H1 (cell line): Measurements from ENCODE around the gene PPP1R7. TPM values are rescaled to one million over a fixed set of nuclear protein-coding genes. Genes with fewer than 3 reads are reported as not detected.

Source experiments
- CTCF ChIA-PET: fragments of 300-600 bp; sonication (Branson Sonifier 250); formaldehyde crosslinking; loops from one replicate; lab custom pipeline; 2021; ENCODE audit not compliant: partially characterized antibody; lab: Charles Lee
- POLR2A ChIA-PET: fragments of 300-600 bp; sonication (Branson Sonifier 250); formaldehyde crosslinking; loops from one replicate; lab custom pipeline; 2021; ENCODE audit warnings: inconsistent platforms; ENCODE audit not compliant: partially characterized antibody; lab: Charles Lee
- DNase-seq, 2 experiments: peaks; one replicate each; pipeline versions ENCODE4 v3.0.0 to v3.0.0-alpha.2; 2010 to 2022; ENCODE audit warnings: low spot score in 2 of 2, low read depth in 1 of 2, mixed read lengths in 1 of 2
- FAIRE-seq: peaks from 2 replicates; lab custom pipeline; 2011; peaks lifted over from hg19 to GRCh38; lab: Jason Lieb, UNC
- H2AFZ ChIP-seq: 2 replicates; pipeline ENCODE4 v1.8.1; 2012; ENCODE audit warnings: low read length, inconsistent platforms
- H2AK5ac ChIP-seq: 2 replicates; pipeline ENCODE4 v1.6.1; 2013; ENCODE audit warnings: low read depth, low read length
- H2BK120ac ChIP-seq: replicated peaks from 2 replicates; pipeline ENCODE3; 2013; ENCODE audit warnings: low read depth, low read length, inconsistent platforms
- H2BK12ac ChIP-seq: 2 replicates; pipeline ENCODE4 v1.6.1; 2013; ENCODE audit warnings: low read depth, low read length
- H2BK15ac ChIP-seq: 2 replicates; pipeline ENCODE4 v1.6.1; 2013; ENCODE audit warnings: low read length
- H2BK20ac ChIP-seq: 2 replicates; pipeline ENCODE4 v1.6.1; 2013; ENCODE audit warnings: low read length
- H2BK5ac ChIP-seq: 2 replicates; pipeline ENCODE4 v1.6.1; 2013; ENCODE audit warnings: low read depth, low read length
- H3K14ac ChIP-seq: 2 replicates; pipeline ENCODE4 v1.6.1; 2013; ENCODE audit warnings: inconsistent platforms; ENCODE audit not compliant: insufficient read length
- H3K18ac ChIP-seq: 2 replicates; pipeline ENCODE4 v1.6.1; 2013; ENCODE audit warnings: low read length; ENCODE audit errors: extremely low read depth
- H3K23ac ChIP-seq: 2 replicates; pipeline ENCODE4 v1.6.1; 2013; ENCODE audit warnings: inconsistent platforms; ENCODE audit not compliant: insufficient read length
- H3K23me2 ChIP-seq: 2 replicates; pipeline ENCODE4 v1.6.1; 2013; ENCODE audit warnings: low read depth, low read length
- H3K27ac ChIP-seq: 2 replicates; pipeline ENCODE4 v1.6.1; 2011; ENCODE audit warnings: low read depth, low read length, inconsistent platforms
- H3K27me3 ChIP-seq, 4 experiments: replicated peaks in 1 of 4; 1 replicate in 1 of 4; 2 replicates in 3 of 4; pipeline versions ENCODE4 v1.6.1 to v1.8.1; 2011 to 2013; ENCODE audit warnings: low read length in 3 of 4, mild to moderate bottlenecking in 3 of 4, inconsistent platforms in 2 of 4, mixed read lengths in 2 of 4, moderate library complexity in 1 of 4; ENCODE audit not compliant: control insufficient read depth in 3 of 4, insufficient read depth in 3 of 4; ENCODE audit errors: extremely low read depth in 1 of 4
- H3K36me3 ChIP-seq, 4 experiments: 2 replicates each; pipeline versions ENCODE4 v1.6.1 to v1.8.1; 2011 to 2013; ENCODE audit warnings: mild to moderate bottlenecking in 4 of 4, low read length in 3 of 4, moderate library complexity in 2 of 4, control low read depth in 1 of 4, inconsistent platforms in 1 of 4; ENCODE audit not compliant: insufficient read depth in 4 of 4, control insufficient read depth in 2 of 4
- H3K4ac ChIP-seq: replicated peaks from 2 replicates; pipeline ENCODE3; 2013; ENCODE audit warnings: low read length, low read depth, mixed read lengths, inconsistent platforms; ENCODE audit not compliant: insufficient read length
- H3K4me1 ChIP-seq, 4 experiments: replicated peaks in 1 of 4; 1 replicate in 1 of 4; 2 replicates in 3 of 4; pipeline versions ENCODE4 v1.6.1 to v1.8.1; 2011 to 2013; ENCODE audit warnings: low read length in 3 of 4, inconsistent platforms in 2 of 4, mixed read lengths in 1 of 4; ENCODE audit not compliant: insufficient read depth in 4 of 4, control insufficient read depth in 3 of 4
- H3K4me2 ChIP-seq, 2 experiments: 2 replicates each; pipeline versions ENCODE4 v1.6.1 to v1.8.1; 2011 to 2013; ENCODE audit warnings: low read depth in 2 of 2, low read length in 2 of 2, control low read depth in 1 of 2, inconsistent platforms in 1 of 2, mild to moderate bottlenecking in 1 of 2; ENCODE audit not compliant: insufficient read depth in 1 of 2
- H3K4me3 ChIP-seq, 4 experiments: fragments of 200-600, 300-600 bp in 1 of 4; sonication (generic), shearing (Covaris generic), sonication (Bioruptor Twin) in 1 of 4; 2 replicates each; pipeline versions ENCODE4 v1.5.1 to v1.8.1; 2011 to 2016; ENCODE audit warnings: low read length in 4 of 4, low read depth in 3 of 4, control low read depth in 2 of 4, inconsistent platforms in 2 of 4, mild to moderate bottlenecking in 2 of 4, mixed read lengths in 1 of 4, moderate library complexity in 1 of 4; ENCODE audit not compliant: insufficient read depth in 2 of 4; ENCODE audit errors: extremely low read depth in 1 of 4
- H3K56ac ChIP-seq: replicated peaks from 2 replicates; pipeline ENCODE3; 2013; ENCODE audit warnings: low read depth, mild to moderate bottlenecking, mixed read lengths, low read length, inconsistent platforms; ENCODE audit not compliant: insufficient read length
- H3K79me1 ChIP-seq: 2 replicates; pipeline ENCODE4 v1.6.1; 2013; ENCODE audit warnings: low read depth, low read length, control low read depth
- H3K79me2 ChIP-seq, 2 experiments: 2 replicates each; pipeline versions ENCODE4 v1.6.1 to v1.8.1; 2012 to 2013; ENCODE audit warnings: low read length in 2 of 2, mild to moderate bottlenecking in 2 of 2, inconsistent platforms in 1 of 2; ENCODE audit not compliant: insufficient read depth in 2 of 2, control insufficient read depth in 1 of 2
- H3K9ac ChIP-seq, 4 experiments: replicated peaks in 1 of 4; 1 replicate in 1 of 4; 2 replicates in 3 of 4; pipeline versions ENCODE4 v1.6.1 to v1.8.1; 2011 to 2013; ENCODE audit warnings: low read depth in 3 of 4, low read length in 3 of 4, control low read depth in 2 of 4, mild to moderate bottlenecking in 2 of 4, moderate library complexity in 2 of 4, inconsistent platforms in 1 of 4; ENCODE audit errors: extremely low read depth in 1 of 4
- H3K9me3 ChIP-seq, 2 experiments: 2 replicates each; pipeline versions ENCODE4 v1.6.1 to v1.8.1; 2012 to 2013; ENCODE audit warnings: mild to moderate bottlenecking in 2 of 2, moderate library complexity in 2 of 2, control low read depth in 1 of 2, inconsistent platforms in 1 of 2, low read depth in 1 of 2, low read length in 1 of 2, mixed read lengths in 1 of 2; ENCODE audit not compliant: insufficient read depth in 2 of 2
- H4K20me1 ChIP-seq, 2 experiments: replicated peaks in 1 of 2; 2 replicates each; pipeline versions ENCODE3 to v1.8.1; 2011 to 2013; ENCODE audit warnings: inconsistent platforms in 2 of 2, low read length in 2 of 2, mild to moderate bottlenecking in 1 of 2; ENCODE audit not compliant: insufficient read depth in 2 of 2, control insufficient read depth in 1 of 2
- H4K5ac ChIP-seq: 2 replicates; pipeline ENCODE4 v1.6.1; 2013; ENCODE audit warnings: low read length, low read depth, mixed read lengths, inconsistent platforms; ENCODE audit not compliant: insufficient read length
- H4K8ac ChIP-seq: 2 replicates; pipeline ENCODE4 v1.8.0; 2013; ENCODE audit warnings: mild to moderate bottlenecking, moderate library complexity, low read length, inconsistent platforms; ENCODE audit not compliant: insufficient read depth; ENCODE audit errors: extremely low read depth
- H4K91ac ChIP-seq: replicated peaks from 2 replicates; pipeline ENCODE3; 2013; ENCODE audit warnings: low read length, mixed read lengths, inconsistent platforms; ENCODE audit not compliant: insufficient read length
- ASH2L ChIP-seq: fragments of 200-600, 300-600 bp; sonication (generic); IDR thresholded peaks from one replicate; pipeline ENCODE4 v1.7.1; 2017; ENCODE audit warnings: low read length
- ATF3 ChIP-seq: IDR thresholded peaks from 2 replicates; pipeline ENCODE4 v1.6.1; 2011; ENCODE audit warnings: low read depth, mild to moderate bottlenecking, low read length; ENCODE audit not compliant: insufficient read depth
- KDM4A ChIP-seq: IDR thresholded peaks from one replicate; pipeline ENCODE4 v1.7.1; 2012; ENCODE audit warnings: low read depth, mild to moderate bottlenecking, moderate library complexity, low read length, inconsistent platforms; ENCODE audit not compliant: severe bottlenecking
- POLR2A ChIP-seq, 2 experiments: IDR thresholded peaks; 1 replicate in 1 of 2; 2 replicates in 1 of 2; pipeline ENCODE4 v1.6.1; 2011; ENCODE audit warnings: low read depth in 2 of 2, low read length in 2 of 2, mild to moderate bottlenecking in 2 of 2; ENCODE audit errors: control extremely low read depth in 1 of 2
- POU5F1 ChIP-seq: IDR thresholded peaks from 2 replicates; pipeline ENCODE4 v1.6.1; 2011; ENCODE audit warnings: low read depth, mild to moderate bottlenecking, low read length, moderate library complexity
- RAD21 ChIP-seq, 2 experiments: IDR thresholded peaks in 1 of 2; conservative IDR thresholded peaks in 1 of 2; 2 replicates each; pipeline ENCODE4 v1.6.1; 2011; ENCODE audit warnings: low read depth in 2 of 2, low read length in 2 of 2, improper control_type of control experiment in 1 of 2, inconsistent platforms in 1 of 2, mild to moderate bottlenecking in 1 of 2, moderate library complexity in 1 of 2
- RNF2 ChIP-seq: fragments of 200-900, 300-1000 bp; sonication (generic); IDR thresholded peaks from 2 replicates; pipeline ENCODE4 v1.7.1; 2016; ENCODE audit warnings: borderline replicate concordance, low read depth, mild to moderate bottlenecking, antibody characterized with exemption, low read length; ENCODE audit not compliant: poor library complexity, severe bottlenecking; ENCODE audit errors: missing control alignments
- SAP30 ChIP-seq: fragments of 300-600 bp; sonication (generic); IDR thresholded peaks from 2 replicates; pipeline ENCODE4 v1.7.1; 2012; ENCODE audit warnings: low read length, moderate library complexity, mild to moderate bottlenecking, inconsistent platforms; ENCODE audit not compliant: insufficient read depth, insufficient replicate concordance
- SRF ChIP-seq: IDR thresholded peaks from 2 replicates; pipeline ENCODE4 v1.6.1; 2011; ENCODE audit warnings: mild to moderate bottlenecking, low read depth, low read length, moderate library complexity
- TCF12 ChIP-seq: IDR thresholded peaks from 2 replicates; pipeline ENCODE4 v1.6.1; 2011; ENCODE audit warnings: low read depth, mild to moderate bottlenecking, low read length
- WGBS, 2 experiments: shearing (Covaris generic) in 1 of 2; methylation state at CpG; one replicate each; pipeline versions ENCODE4 v1.1.6 to v1.1.7; 2013 to 2015; ENCODE audit warnings: low lambda C conversion rate in 2 of 2, mixed read lengths in 2 of 2, inconsistent platforms in 1 of 2, low coverage in 1 of 2, missing lambda C conversion rate in 1 of 2; ENCODE audit not compliant: insufficient replicate concordance in 2 of 2, insufficient coverage in 1 of 2, insufficient read length in 1 of 2; ENCODE audit errors: extremely low coverage in 1 of 2, missing lambda C conversion rate in 1 of 2; 5-methylcytosine and 5-hydroxymethylcytosine counted together
- polyA plus RNA-seq, 7 experiments: library from polyadenylated mRNA; depleted of rRNA in 3 of 7; stranded (reverse) in 5 of 7; unstranded in 2 of 7; fragments of >200 nt in 5 of 7; fragments of 200-250 nt in 2 of 7; gene quantifications; 1 replicate in 5 of 7; 2 replicates in 1 of 7; 4 replicates in 1 of 7; pipeline versions ENCODE4 v1.2.1 to v1.2.3, GENCODE V29; 2011 to 2013; ENCODE audit warnings: missing spikeins in 2 of 7, mixed read lengths in 2 of 7
- total RNA-seq: library from RNA; stranded (reverse); fragmentation: NEBNext Ultra II Directional; extraction: Animal tissue kit (Norgen Biotek cat#: 25700); gene quantifications from 2 replicates; pipeline ENCODE4 v1.2.1, GENCODE V29; 2021

PPP1R7 gene
- total and polyA plus RNA-seq, 2 of the 8 experiments (the other 6 are each of a cell fraction or from before 2014, with no cell fraction given): 22.2 to 64.0 TPM

GRCh38 chr2:241184901-241185300 is 34.6 kb downstream of the PPP1R7 start:
- Histone ChIP-seq H3K27ac (no peak overlapping the region), H3K79me2 (no peaks in the 10 kb centered on the region)

More at GRCh38 chr2:241184901-241185300, 34.6 kb downstream of the PPP1R7 start:
- no peak overlapping the region for H2BK5ac ChIP-seq
- no peak overlapping the region for H3K9ac ChIP-seq
- H3K4me3 ChIP-seq: no peak overlapping the region
- 78% methylated on average over 9 of the region's 9 CpGs; no CpG with 5 or more reads in 1 of the 2 experiments for WGBS, 2 experiments
- no peak for TF ChIP-seq ASH2L
- TF ChIP-seq SRF: no peak
- TF ChIP-seq POU5F1: no peak
- TF ChIP-seq TCF12: no peak
- no peak for TF ChIP-seq POLR2A (IDR thresholded peaks at IDR 0.05; ENCODE audit: control extremely low read depth in 1 of 2, low read depth in 2 of 2, low read length in 2 of 2)
- TF ChIP-seq RAD21 (IDR thresholded peaks at IDR 0.05 in 1 of 2, conservative IDR thresholded peaks at IDR 0.05 in 1 of 2; ENCODE audit: low read depth in 2 of 2, low read length in 2 of 2): no peak
- TF ChIP-seq KDM4A: no peak
- TF ChIP-seq SAP30: no peak
- no peak for TF ChIP-seq ATF3
- TF ChIP-seq RNF2: no peak
- H2BK15ac ChIP-seq: no peak overlapping the region
- ChIA-PET POLR2A (interaction anchor here (1.4 kb wide), 1 partner anchor 35 kb away, joined by 3 read pairs; the partner anchor contains the start of gene PASK), CTCF (interaction anchor here (1.4 kb wide), 1 partner anchor 13 kb away, joined by 4 read pairs; no protein-coding TSS in a partner anchor)
- H4K5ac ChIP-seq: no peak overlapping the region
- no peaks in the 10 kb centered on the region for H3K9me3 ChIP-seq
- H2BK12ac ChIP-seq: no peak overlapping the region
- H3K27me3 ChIP-seq: no peaks in the 10 kb centered on the region
- H3K36me3 ChIP-seq: no peaks in the 10 kb centered on the region
- no peak overlapping the region for H2AK5ac ChIP-seq
- DNase-seq: no peak
- peaks cover 0 to 14% (median 7%) of the 10 kb centered on the region in 4 experiments; a peak in 6 of 7 replicates for H3K4me1 ChIP-seq
- H3K79me1 ChIP-seq: no peaks in the 10 kb centered on the region
- H2BK120ac ChIP-seq: no peak overlapping the region
- no peak overlapping the region for H2AFZ ChIP-seq
- no peak for FAIRE-seq
- H3K23me2 ChIP-seq: no peaks in the 10 kb centered on the region
- H4K8ac ChIP-seq: no peak overlapping the region
- H2BK20ac ChIP-seq: no peak overlapping the region
- H3K23ac ChIP-seq: no peak overlapping the region
- no peak overlapping the region for H3K56ac ChIP-seq
- H4K20me1 ChIP-seq: peaks cover 0 to 3% of the 10 kb centered on the region in 2 experiments
- no peak overlapping the region for H4K91ac ChIP-seq
- no peak overlapping the region for H3K4me2 ChIP-seq
- no peak overlapping the region for H3K14ac ChIP-seq
- no peak overlapping the region for H3K4ac ChIP-seq
- no peak overlapping the region for H3K18ac ChIP-seq
